ENCODE measurements around the gene RTKN2.
"Not testable (repeated sequence)": the region's sequence is repeated elsewhere in the genome, so short reads cannot be mapped to it uniquely, and the experiment has no call there.

The RTKN2 gene

GRCh38 chr10:62253704-62254103 lies 14.9 kb downstream of the RTKN2 start:
- DNase-seq: no peak

GRCh38 chr10:62252051-62252450 lies 16.6 kb downstream of the RTKN2 start:
- no peak for DNase-seq

- DNase-seq: no peak
Observed at GRCh38 chr10:62250594-62251198, 17.9 kb downstream of the RTKN2 start.

GRCh38 chr10:62249957-62250356 lies 18.7 kb downstream of the RTKN2 start:
- no peak for DNase-seq

- DNase-seq: no peak
Observed at GRCh38 chr10:62248465-62248864, 20.2 kb downstream of the RTKN2 start.

DNA sequence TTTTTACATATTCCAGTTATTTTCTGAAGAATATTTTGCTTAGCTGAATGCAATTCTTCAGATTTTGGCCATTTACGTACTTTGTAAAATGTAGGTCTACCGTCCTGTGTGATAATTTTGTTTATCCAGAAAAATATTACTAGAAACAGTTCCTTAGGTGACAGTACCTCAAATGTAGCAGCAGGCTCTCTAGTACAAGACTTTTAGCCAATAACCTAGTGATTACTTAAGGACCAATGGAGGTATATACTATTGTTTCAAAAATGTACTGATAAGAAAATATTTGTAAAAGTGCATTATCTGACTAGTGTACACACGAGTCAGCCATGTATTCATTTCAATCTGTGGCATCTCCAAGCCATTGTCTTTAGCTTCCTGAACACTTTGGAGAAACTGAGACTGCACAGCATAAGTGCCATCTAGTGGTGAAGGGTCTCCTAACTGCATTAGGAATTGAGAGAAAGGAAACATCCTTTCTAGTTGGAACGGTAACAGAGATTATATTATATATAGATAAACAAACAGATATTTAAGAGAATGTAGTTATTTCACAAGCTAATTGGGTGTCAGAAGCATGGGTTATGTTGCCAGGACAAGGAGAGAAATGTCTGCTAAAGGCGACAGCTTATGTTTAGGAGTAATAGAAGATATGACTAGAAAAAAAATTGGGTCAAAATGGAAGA lies 23.7 kb downstream of the RTKN2 start:
- no peak for DNase-seq

- DNase-seq: no peak
Observed at GRCh38 chr10:62244088-62244487, 24.6 kb downstream of the RTKN2 start.

DNA sequence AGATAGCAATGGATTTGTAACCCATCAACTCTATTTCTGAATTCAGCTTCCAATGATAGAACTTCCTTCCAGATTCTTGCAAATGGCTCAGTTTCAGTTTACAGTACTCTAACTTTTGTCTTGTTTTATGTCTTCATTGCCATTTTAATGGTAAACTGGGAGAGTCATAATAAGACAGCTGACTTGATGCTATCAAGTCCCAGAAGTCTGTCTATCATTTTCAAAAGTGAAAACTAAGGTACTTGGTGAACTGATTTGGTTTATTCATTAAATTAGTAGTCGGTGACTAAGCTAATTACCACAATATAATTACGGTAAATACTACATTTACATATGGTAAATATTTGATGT lies 25.0 kb downstream of the RTKN2 start:
- DNase-seq: no peak

DNA sequence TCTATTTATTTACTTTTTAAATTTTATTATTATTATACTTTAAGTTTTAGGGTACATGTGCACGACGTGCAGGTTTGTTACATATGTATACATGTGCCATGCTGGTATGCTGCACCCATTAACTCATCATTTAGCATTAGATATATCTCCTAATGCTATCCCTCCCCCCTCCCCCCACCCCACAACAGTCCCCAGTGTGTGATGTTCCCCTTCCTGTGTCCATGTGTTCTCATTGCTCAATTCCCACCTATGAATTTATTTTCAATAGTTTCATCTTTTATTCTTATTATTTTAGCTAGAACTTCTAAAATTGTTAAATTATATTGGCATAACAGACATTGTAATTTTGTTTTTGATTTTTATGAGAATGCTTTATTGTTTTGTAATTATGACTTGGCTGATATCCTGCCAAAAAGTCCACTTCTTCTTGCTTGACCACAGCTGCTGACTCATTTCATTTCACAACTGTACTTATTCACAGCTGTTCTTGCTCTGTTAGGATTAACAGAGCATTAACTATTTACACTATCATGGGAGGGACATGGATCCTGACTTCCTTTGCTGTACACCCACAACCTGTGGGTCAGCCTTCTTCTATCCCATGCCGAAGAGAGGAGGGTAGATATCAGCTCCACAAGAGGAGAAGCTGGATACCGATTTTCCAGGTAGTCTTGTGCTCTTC lies 25.5 kb downstream of the RTKN2 start:
- not testable (repeated sequence) for DNase-seq

DNA sequence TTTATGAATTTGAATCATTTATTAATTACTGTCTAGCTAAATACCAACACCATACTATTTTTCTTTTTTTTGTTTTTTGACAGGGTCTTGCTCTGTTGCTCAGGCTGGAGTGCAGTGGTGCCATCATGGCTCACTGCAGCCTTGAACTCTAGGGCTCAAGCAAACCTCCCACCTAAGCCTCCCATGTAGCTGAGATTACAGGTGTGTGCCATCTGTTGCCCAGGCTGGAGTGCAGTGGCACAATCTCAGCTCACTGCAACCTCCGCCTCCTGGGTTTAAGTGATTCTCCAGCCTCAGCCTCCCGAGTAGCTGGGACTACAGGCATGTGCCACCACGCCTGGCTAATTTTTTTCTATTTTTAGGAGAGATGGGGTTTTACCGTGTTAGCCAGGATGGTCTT lies 27.1 kb downstream of the RTKN2 start:
- not testable (repeated sequence) for DNase-seq

DNA sequence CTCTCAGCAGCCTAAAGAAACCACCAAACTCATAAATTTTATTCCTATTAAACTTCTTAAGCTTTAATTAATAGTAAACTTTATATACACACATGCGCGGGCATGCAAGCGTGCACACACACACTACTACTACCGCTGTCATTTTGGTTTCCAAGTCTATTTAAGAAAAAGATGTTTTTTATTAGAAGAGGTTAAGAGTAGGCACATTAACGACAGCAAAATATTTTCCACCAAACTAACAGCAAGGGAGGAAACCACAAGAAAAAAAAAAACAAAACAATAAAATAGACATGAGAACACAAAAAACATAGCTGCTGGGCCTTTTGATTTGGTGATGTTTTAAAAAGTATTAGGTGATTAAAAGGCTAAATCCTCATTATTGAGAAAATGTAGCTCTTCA lies 28.6 kb downstream of the RTKN2 start:
- no peak for DNase-seq

DNA sequence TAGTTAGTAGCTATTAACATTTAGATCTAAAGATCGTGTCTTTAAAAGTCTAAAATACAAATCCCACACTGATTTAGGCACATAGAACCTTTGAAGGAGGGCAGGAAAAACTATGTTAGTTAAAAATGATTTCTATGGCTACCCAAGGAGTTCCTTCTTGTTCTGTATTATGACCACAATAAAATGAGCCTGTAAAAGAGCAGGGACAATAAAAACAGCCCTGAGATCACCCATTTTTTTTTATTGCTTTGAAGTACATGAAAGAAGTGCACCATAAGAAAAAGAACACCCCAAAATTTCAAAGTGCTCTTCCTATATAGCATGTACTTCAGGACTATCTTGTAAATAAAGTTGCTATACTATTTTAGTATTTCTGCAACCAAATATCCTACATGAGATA lies 29.8 kb downstream of the RTKN2 start:
- no peak for DNase-seq

- no peak for DNase-seq
Observed at GRCh38 chr10:62237966-62238365, 30.7 kb downstream of the RTKN2 start.

DNA sequence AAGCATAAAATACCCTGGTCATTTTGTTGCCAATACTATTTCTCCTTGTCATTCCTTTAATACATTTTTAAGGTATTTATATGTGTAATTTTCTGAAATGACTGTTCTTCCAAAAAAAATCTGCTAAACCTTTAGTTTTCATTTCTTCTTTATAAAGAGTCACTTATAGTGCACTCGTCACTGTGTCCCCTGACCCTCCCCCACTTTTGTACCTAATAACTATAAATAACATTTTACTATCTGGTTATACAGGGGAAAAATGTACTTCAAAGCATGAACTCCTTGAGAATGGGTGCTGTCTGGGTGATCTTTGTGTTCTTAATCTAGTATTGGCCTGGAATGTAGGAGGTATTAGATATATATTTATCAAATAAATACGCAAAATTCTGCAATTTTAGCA lies 31.1 kb downstream of the RTKN2 start:
- DNase-seq: no peak

DNA sequence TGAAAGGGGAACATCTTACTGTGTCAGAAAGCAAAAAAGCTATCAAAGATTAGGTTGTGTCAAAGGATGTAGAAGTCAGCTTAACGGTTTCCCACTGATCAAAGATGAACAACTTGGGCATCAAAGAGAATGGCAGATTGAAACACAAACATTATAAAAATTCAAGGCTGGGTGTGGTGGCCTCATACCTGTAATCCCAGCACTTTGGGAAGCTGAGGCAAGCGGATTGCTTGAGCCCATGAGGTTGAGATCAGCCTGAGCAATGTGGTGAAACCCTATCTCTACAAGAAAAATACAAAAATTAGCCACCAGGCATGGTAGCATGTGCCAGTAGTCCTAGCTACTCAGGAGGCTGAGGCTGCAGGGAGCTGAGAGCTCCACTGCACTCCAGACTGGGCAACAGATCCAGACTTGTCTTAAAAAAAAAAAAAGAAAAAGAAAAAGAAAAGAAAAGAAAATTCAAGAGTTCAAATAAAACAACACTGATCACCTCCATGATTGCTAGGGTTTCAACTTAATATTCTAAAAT lies 34.5 kb downstream of the RTKN2 start:
- no peak for DNase-seq

GRCh38 chr10:62233356-62234076 lies 35.1 kb downstream of the RTKN2 start:
- no peak for DNase-seq

DNA sequence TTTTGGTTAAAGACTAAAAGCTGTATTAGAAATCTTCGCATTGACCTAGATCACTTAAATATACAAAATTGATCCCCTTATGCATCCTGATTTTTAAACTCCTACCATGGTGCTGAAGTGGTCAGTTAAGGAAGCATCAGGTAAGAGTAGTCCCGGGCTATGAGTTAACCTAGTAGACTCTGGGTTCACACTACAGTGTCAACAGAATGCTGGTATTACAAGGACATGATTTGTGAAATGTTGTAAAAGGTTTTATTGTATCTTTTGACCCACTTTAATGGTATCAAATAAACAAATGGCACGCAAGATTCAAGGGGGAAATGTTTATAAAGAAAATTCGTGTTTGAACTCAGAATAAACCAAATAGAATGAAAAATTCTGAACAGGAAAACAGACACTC lies 36.8 kb downstream of the RTKN2 start:
- DNase-seq: no peak

- DNase-seq: no peak
Observed at GRCh38 chr10:62231371-62231770, 37.3 kb downstream of the RTKN2 start.

- DNase-seq: no peak
Observed at GRCh38 chr10:62230344-62231121, 38.1 kb downstream of the RTKN2 start.

GRCh38 chr10:62225362-62225761 lies 43.3 kb downstream of the RTKN2 start:
- no peak for DNase-seq

- DNase-seq: no peak
Observed at GRCh38 chr10:62224606-62225005, 44.0 kb downstream of the RTKN2 start.

DNA sequence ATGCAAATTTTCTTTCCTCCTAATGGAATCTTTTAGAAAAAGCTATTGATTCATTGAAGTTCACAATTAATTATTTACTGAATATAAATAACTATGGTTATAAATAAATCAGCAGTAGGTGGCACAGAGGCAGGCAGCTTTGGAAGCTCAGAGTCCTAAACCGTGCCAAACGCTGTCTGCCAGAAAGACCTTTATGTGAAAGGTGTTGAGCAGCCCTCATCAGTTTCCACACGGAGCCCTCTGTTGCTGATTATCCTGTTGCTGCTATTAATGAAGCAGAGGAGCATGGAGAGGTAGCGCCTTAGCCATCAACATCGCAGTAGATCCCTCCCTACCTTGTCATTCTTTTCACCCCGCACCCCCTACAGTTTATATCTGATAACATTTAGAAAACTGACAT lies 51.0 kb downstream of the RTKN2 start:
- no peak for DNase-seq

DNA sequence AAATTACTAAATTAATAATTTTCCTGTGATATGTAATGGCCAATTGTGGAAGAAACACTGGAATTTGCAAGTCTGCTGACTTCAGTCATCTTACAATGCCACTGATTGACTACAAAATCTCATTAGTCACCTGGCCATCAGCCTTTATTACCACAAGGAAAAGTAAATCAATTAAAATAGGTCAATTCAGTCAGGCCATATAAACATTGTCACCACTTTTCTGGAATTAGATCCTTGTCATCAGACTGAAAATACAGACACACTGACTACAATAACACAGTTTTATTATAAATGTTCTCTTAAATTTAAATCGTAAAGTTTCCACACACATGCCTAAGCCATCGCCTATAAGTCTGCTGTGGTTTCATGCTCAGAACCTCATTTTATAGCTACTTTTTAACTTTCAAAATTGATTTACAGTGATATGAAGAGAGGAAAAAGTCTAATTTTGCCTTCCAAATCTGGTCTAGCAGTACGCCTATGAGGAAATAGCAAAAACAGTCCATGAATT lies 54.2 kb downstream of the RTKN2 start:
- DNase-seq: no peak
